HCT116 (cell line): ENCODE data around the gene CTR9. TPM values are rescaled to one million over a fixed set of nuclear protein-coding genes. Genes with fewer than 3 reads are reported as not detected.

Experiments
- ATAC-seq: fragments of 200-7000 bp; cut with Tn5 transposase; 2 replicates; pipeline ENCODE4 v1.9.1; 2020; ENCODE audit warnings: mild to moderate bottlenecking, moderate library complexity
- BruUV-seq: library from RNA; stranded (reverse); fragments of 400-500 nt; replicated peaks from 2 replicates; lab custom pipeline; 2021; lab: Mats Ljungman, UMichigan
- CTCF ChIA-PET: fragments of 300-600 bp; sonication (Branson Sonifier 250); formaldehyde crosslinking; loops from one replicate; lab custom pipeline; 2021; ENCODE audit warnings: antibody characterized with exemption; lab: Charles Lee
- POLR2A ChIA-PET: fragments of 300-600, 350-600 bp; sonication (Branson Sonifier 250); formaldehyde crosslinking; loops from one replicate; lab custom pipeline; 2021; ENCODE audit warnings: antibody characterized with exemption; lab: Charles Lee
- RAD21 ChIA-PET, 2 experiments: fragments of 300-600 bp; sonication (Branson Sonifier 250); formaldehyde crosslinking; loops; one replicate each; lab custom pipeline; 2023; ENCODE audit warnings: low total read pairs in 2 of 2; ENCODE audit not compliant: uncharacterized antibody in 2 of 2, unreplicated experiment in 2 of 2, low non-redundant PET in 1 of 2; lab: Charles Lee
- DNase-seq: peaks from one replicate; pipeline ENCODE4 v3.0.0-alpha.2; 2010; ENCODE audit warnings: low read depth, low spot score
- H2AFZ ChIP-seq: fragments of 200-600 bp; shearing (Covaris generic), sonication (generic); 2 replicates; pipeline ENCODE4 v1.6.1; 2017; ENCODE audit warnings: low read depth, mixed run types, mixed read lengths, antibody characterized with exemption, low read length; ENCODE audit not compliant: poor library complexity, severe bottlenecking
- H3K27ac ChIP-seq: 2 replicates; pipeline ENCODE4 v1.5.1; 2012; ENCODE audit warnings: low read depth, low read length
- H3K27me3 ChIP-seq: fragments of 200-600 bp; sonication (generic); 2 replicates; pipeline ENCODE4 v1.6.1; 2016; ENCODE audit warnings: mixed run types, low read length, mixed read lengths; ENCODE audit not compliant: insufficient read depth
- H3K36me3 ChIP-seq, 2 experiments: fragments of 200-500 bp in 1 of 2; fragments of 200-600 bp in 1 of 2; sonication (Bioruptor generic) in 1 of 2; sonication (generic) in 1 of 2; 2 replicates each; pipeline versions ENCODE4 v1.5.1 to v1.6.1; 2014 to 2016; ENCODE audit warnings: low read length in 2 of 2, inconsistent platforms in 1 of 2, mixed read lengths in 1 of 2, mixed run types in 1 of 2; ENCODE audit not compliant: insufficient read depth in 2 of 2, control insufficient read depth in 1 of 2
- H3K4me1 ChIP-seq, 2 experiments: fragments of 200-600 bp in 1 of 2; sonication (generic) in 1 of 2; 2 replicates each; pipeline versions ENCODE4 v1.5.1 to v1.6.1; 2012 to 2017; ENCODE audit warnings: low read length in 2 of 2, inconsistent platforms in 1 of 2, mild to moderate bottlenecking in 1 of 2, mixed read lengths in 1 of 2, mixed run types in 1 of 2, moderate library complexity in 1 of 2; ENCODE audit not compliant: insufficient read depth in 2 of 2, control insufficient read depth in 1 of 2
- H3K4me2 ChIP-seq: fragments of 200-600 bp; sonication (generic); 2 replicates; pipeline ENCODE4 v1.6.1; 2017; ENCODE audit warnings: mixed run types, low read length, mixed read lengths
- H3K4me3 ChIP-seq, 2 experiments: fragments of 200-600 bp in 1 of 2; sonication (generic) in 1 of 2; replicated peaks in 1 of 2; 2 replicates each; pipeline ENCODE4 v1.5.1; 2011 to 2016; ENCODE audit warnings: low read length in 2 of 2, control low read depth in 1 of 2, low read depth in 1 of 2, mild to moderate bottlenecking in 1 of 2, mixed read lengths in 1 of 2, mixed run types in 1 of 2
- H3K79me2 ChIP-seq: fragments of 200-600 bp; sonication (generic); 2 replicates; pipeline ENCODE4 v1.6.1; 2017; ENCODE audit warnings: mild to moderate bottlenecking, mixed run types, low read length, moderate library complexity, mixed read lengths; ENCODE audit not compliant: insufficient read depth
- H3K9ac ChIP-seq: fragments of 200-600 bp; sonication (generic); 2 replicates; pipeline ENCODE4 v1.6.1; 2016; ENCODE audit warnings: low read length, mixed read lengths
- H3K9me2 ChIP-seq: fragments of 200-600 bp; sonication (generic), shearing (Covaris generic); 2 replicates; pipeline ENCODE4 v1.6.1; 2017; ENCODE audit warnings: mixed run types, mild to moderate bottlenecking, moderate library complexity; ENCODE audit not compliant: insufficient read depth
- H3K9me3 ChIP-seq, 2 experiments: fragments of 200-500 bp in 1 of 2; fragments of 200-600 bp in 1 of 2; sonication (Bioruptor generic) in 1 of 2; sonication (generic) in 1 of 2; 2 replicates each; pipeline ENCODE4 v1.6.1; 2014 to 2017; ENCODE audit warnings: low read length in 2 of 2, mixed read lengths in 2 of 2, inconsistent platforms in 1 of 2, low read depth in 1 of 2, mild to moderate bottlenecking in 1 of 2, mixed run types in 1 of 2, moderate library complexity in 1 of 2; ENCODE audit not compliant: control insufficient read depth in 1 of 2, insufficient read depth in 1 of 2
- H4K20me1 ChIP-seq: fragments of 200-600 bp; sonication (generic), shearing (Covaris generic); 2 replicates; pipeline ENCODE4 v1.6.1; 2017; ENCODE audit warnings: mixed run types, mild to moderate bottlenecking, moderate library complexity; ENCODE audit not compliant: insufficient read depth
- ELF1 ChIP-seq: IDR thresholded peaks from 2 replicates; pipeline ENCODE4 v1.6.1; 2012; ENCODE audit warnings: low read depth, borderline replicate concordance
- EZH2 ChIP-seq: fragments of 200-600 bp; sonication (generic); IDR thresholded peaks from 2 replicates; pipeline ENCODE4 v1.6.1; 2017; ENCODE audit warnings: antibody characterized with exemption, mixed run types
- POLR2AphosphoS5 ChIP-seq: IDR thresholded peaks from 2 replicates; pipeline ENCODE4 v1.6.1; 2011; ENCODE audit warnings: mild to moderate bottlenecking, low read depth, low read length, moderate library complexity
- TCF7L2 ChIP-seq: IDR thresholded peaks from 2 replicates; pipeline ENCODE4 v1.7.0; 2011; ENCODE audit warnings: borderline replicate concordance, inconsistent platforms; ENCODE audit not compliant: insufficient read depth, insufficient read length; ENCODE audit errors: extremely low read depth
- intact Hi-C: fragments of 100-400 bp; cut with micrococcal nuclease; formaldehyde crosslinking; loops from 2 replicates; pipeline ENCODE4 v1.10.0; 2022
- total RNA-seq: library from RNA; stranded (reverse); gene quantifications from one replicate; pipeline ENCODE4 v1.2.1, GENCODE V29; 2021; ENCODE audit not compliant: unreplicated experiment
- TF ChIP-seq, protein P1 (sequence below): IDR thresholded peaks from 2 replicates; pipeline ENCODE4 v1.6.1; 2012; ENCODE audit warnings: low read depth
- TF ChIP-seq, protein P2 (sequence below): IDR thresholded peaks from 2 replicates; pipeline ENCODE4 v1.6.1; 2011; ENCODE audit warnings: mild to moderate bottlenecking, low read length, moderate library complexity; ENCODE audit not compliant: insufficient replicate concordance; ENCODE audit errors: extremely low read depth
- TF ChIP-seq, protein P3 (sequence below): IDR thresholded peaks from 2 replicates; pipeline ENCODE4 v1.6.1; 2012

The CTR9 gene
- total RNA-seq, 1 experiment from 2014 or later: 68.4 TPM

DNA sequence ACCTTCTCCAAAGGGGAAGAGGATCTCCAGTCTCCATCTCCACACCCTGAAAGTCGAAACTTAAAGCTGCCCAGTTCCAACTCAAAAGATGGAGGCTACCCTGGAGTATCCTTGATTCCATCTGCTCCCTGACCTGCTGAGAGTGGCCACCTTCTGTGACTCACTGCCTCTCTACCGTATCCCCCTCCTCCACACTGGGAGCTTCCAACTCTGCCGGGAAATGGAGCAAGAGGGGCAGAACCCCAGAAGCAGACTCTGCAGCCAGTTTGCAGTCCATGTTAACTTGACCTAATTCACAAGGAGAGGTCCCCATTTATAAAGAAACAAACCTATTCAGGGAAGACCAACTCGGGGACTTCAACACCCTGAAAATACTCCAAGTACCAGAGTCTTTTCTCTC, 35.5 kb upstream of the CTR9 start:
- intact Hi-C loops: no loop called here
- H3K4me1 ChIP-seq: peaks cover 2 to 17% of the 10 kb centered on the region in 2 experiments; a peak in 3 of 4 replicates
- ChIA-PET CTCF (no interaction called here), POLR2A (no interaction called here)
- no peak overlapping the region for H3K27ac ChIP-seq
- DNase-seq (no peak), ATAC-seq (no peak)
- H3K9me3 ChIP-seq: no peaks in the 10 kb centered on the region
- H3K27me3 ChIP-seq: no peaks in the 10 kb centered on the region
- no peaks in the 10 kb centered on the region for H3K36me3 ChIP-seq
- TF ChIP-seq, protein P1, sequence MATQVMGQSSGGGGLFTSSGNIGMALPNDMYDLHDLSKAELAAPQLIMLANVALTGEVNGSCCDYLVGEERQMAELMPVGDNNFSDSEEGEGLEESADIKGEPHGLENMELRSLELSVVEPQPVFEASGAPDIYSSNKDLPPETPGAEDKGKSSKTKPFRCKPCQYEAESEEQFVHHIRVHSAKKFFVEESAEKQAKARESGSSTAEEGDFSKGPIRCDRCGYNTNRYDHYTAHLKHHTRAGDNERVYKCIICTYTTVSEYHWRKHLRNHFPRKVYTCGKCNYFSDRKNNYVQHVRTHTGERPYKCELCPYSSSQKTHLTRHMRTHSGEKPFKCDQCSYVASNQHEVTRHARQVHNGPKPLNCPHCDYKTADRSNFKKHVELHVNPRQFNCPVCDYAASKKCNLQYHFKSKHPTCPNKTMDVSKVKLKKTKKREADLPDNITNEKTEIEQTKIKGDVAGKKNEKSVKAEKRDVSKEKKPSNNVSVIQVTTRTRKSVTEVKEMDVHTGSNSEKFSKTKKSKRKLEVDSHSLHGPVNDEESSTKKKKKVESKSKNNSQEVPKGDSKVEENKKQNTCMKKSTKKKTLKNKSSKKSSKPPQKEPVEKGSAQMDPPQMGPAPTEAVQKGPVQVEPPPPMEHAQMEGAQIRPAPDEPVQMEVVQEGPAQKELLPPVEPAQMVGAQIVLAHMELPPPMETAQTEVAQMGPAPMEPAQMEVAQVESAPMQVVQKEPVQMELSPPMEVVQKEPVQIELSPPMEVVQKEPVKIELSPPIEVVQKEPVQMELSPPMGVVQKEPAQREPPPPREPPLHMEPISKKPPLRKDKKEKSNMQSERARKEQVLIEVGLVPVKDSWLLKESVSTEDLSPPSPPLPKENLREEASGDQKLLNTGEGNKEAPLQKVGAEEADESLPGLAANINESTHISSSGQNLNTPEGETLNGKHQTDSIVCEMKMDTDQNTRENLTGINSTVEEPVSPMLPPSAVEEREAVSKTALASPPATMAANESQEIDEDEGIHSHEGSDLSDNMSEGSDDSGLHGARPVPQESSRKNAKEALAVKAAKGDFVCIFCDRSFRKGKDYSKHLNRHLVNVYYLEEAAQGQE: no peak
- no peak for TF ChIP-seq EZH2
- TF ChIP-seq ELF1: no peak
- TF ChIP-seq POLR2AphosphoS5: no peak
- no peak for TF ChIP-seq TCF7L2
- TF ChIP-seq, protein P2, sequence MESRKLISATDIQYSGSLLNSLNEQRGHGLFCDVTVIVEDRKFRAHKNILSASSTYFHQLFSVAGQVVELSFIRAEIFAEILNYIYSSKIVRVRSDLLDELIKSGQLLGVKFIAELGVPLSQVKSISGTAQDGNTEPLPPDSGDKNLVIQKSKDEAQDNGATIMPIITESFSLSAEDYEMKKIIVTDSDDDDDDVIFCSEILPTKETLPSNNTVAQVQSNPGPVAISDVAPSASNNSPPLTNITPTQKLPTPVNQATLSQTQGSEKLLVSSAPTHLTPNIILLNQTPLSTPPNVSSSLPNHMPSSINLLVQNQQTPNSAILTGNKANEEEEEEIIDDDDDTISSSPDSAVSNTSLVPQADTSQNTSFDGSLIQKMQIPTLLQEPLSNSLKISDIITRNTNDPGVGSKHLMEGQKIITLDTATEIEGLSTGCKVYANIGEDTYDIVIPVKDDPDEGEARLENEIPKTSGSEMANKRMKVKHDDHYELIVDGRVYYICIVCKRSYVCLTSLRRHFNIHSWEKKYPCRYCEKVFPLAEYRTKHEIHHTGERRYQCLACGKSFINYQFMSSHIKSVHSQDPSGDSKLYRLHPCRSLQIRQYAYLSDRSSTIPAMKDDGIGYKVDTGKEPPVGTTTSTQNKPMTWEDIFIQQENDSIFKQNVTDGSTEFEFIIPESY: no peak
- TF ChIP-seq, protein P3, sequence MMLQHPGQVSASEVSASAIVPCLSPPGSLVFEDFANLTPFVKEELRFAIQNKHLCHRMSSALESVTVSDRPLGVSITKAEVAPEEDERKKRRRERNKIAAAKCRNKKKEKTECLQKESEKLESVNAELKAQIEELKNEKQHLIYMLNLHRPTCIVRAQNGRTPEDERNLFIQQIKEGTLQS: no peak
- TF ChIP-seq, all 23 proteins: peak for 0
- Histone ChIP-seq H3K4me2 (no peak overlapping the region), H3K4me3 (no peak overlapping the region), H4K20me1 (no peaks in the 10 kb centered on the region), H3K9ac (no peak overlapping the region), H3K9me2 (no peaks in the 10 kb centered on the region), H3K79me2 (no peaks in the 10 kb centered on the region), H2AFZ (no peak overlapping the region)
- no TSS peak for BruUV-seq
- RAD21 ChIA-PET: no interaction called here
